Loucy (cell line): Measurements from ENCODE around the gene KRTAP21-3.

Experiments
- CTCF ChIP-seq: fragments of 200-600 bp; sonication (generic); conservative IDR thresholded peaks from 2 replicates; pipeline ENCODE4 v1.5.1; 2014; ENCODE audit warnings: mild to moderate bottlenecking, antibody characterized with exemption, low read length
- EZH2phosphoT487 ChIP-seq: fragments of 200-600 bp; IDR thresholded peaks from 2 replicates; pipeline ENCODE4 v1.6.1; 2018; ENCODE audit warnings: antibody characterized with exemption, mild to moderate bottlenecking, moderate library complexity, borderline replicate concordance

GRCh38 chr21:30740462-30740861 lies 21.9 kb upstream of the KRTAP21-3 start:
- TF ChIP-seq CTCF (no peak), EZH2phosphoT487 (no peak)
